Measurements from ENCODE around the gene FAM174C.

DNA sequence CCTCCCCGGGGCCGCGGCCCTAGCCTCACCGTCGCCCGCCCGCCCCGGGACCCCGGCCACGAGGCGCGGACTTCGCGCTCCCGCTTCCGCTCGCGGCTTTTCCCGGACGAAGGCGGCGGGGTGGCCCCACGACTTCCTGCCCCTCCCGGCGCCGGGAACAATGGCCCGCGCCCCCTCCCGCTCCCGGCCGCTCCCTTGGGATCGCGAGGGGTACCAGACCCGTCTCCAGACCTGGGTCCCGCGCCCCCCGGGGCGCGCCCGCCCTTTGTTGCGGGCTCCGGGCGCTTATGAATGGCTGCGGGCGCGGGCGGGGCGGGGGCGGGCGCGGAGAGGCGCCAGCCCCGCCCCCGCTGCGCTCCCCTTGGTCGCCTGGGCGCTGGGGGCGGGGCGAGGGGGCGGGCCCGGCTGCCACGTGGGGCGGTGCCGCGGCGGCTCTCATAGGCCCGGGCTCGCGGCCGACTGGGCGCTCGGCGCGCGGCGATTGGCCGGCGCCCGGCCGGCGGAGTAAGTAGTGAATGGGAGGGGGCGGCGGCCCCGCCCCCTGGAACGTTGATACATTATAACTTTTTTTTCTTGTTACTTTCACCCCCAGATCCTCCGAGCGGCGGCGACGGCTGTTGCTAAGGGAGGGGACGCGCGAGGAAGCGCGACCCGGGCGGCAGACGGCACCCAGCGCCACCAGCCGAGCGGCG is 25.9 kb upstream of the FAM174C start:
- TF ChIP-seq, protein P1, sequence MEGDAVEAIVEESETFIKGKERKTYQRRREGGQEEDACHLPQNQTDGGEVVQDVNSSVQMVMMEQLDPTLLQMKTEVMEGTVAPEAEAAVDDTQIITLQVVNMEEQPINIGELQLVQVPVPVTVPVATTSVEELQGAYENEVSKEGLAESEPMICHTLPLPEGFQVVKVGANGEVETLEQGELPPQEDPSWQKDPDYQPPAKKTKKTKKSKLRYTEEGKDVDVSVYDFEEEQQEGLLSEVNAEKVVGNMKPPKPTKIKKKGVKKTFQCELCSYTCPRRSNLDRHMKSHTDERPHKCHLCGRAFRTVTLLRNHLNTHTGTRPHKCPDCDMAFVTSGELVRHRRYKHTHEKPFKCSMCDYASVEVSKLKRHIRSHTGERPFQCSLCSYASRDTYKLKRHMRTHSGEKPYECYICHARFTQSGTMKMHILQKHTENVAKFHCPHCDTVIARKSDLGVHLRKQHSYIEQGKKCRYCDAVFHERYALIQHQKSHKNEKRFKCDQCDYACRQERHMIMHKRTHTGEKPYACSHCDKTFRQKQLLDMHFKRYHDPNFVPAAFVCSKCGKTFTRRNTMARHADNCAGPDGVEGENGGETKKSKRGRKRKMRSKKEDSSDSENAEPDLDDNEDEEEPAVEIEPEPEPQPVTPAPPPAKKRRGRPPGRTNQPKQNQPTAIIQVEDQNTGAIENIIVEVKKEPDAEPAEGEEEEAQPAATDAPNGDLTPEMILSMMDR (IDR thresholded peaks at IDR 0.05; ENCODE audit: low read depth, low read length): no peak
- no peak for TF ChIP-seq MAX (IDR thresholded peaks at IDR 0.05; ENCODE audit: low read depth, low read length)

Data from NB4 (cell line).